ENCODE results near the gene EXTL1. TPM values are rescaled to one million over a fixed set of nuclear protein-coding genes. Genes with fewer than 3 reads are reported as not detected.

Gene EXTL1
- total and polyA plus RNA-seq, 2 of the 4 experiments (the other 2 are of a cell fraction) = 0.90 to 5.2 TPM

DNA sequence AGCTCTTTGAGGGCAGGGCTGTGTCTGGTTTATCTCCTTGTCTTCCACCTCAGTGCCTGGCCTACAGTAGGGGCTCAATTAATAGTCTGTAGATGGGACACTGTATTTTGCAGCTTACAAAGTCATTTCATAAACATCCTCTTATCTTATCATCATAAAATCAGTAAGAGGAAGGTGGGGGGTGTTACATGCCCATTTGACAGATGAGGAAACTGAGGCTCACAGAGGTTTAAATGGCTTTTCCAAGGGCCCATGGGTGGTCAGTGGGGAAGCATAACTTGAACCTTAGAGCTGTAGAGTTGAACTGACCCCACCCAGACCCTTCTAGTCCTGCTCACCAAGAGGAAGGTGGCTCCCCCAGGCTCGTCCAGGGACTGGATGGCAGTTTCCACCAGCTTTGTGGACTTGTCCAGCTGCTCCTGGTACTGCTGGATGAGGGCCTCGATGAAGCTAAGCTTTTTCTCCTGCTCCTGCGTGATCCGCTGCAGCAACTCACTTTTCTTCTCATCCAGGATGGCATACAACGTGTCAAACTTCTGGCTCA, 36.5 kb downstream of the EXTL1 start:
- H2AFZ ChIP-seq (replicated peaks; ENCODE audit: low read length, poor library complexity) = no peak overlapping the region
- dilution Hi-C loops (cut with HindIII; ENCODE audit: low sequenced_read_pairs, unreplicated experiment) = no loop called here
- ChIA-PET CTCF (no interaction called here), POLR2A (ENCODE audit: unreplicated experiment) (no interaction called here)
- H4K5ac ChIP-seq (ENCODE audit: low read depth, low read length) = no peak overlapping the region
- H3K9me1 ChIP-seq (ENCODE audit: insufficient read depth, low read length) = 0 out of 2 replicates have a peak, but pooled peaks cover 3% of the 10 kb centered on the region
- ATAC-seq (ENCODE audit: low read depth) (no peak), DNase-seq (no peak)
- H2AK9ac ChIP-seq (replicated peaks; ENCODE audit: low read depth, low read length, poor library complexity) = no peak overlapping the region
- no peak overlapping the region for H3K23ac ChIP-seq (ENCODE audit: low read depth, low read length)
- H3K18ac ChIP-seq (ENCODE audit: low read depth, low read length) = no peak overlapping the region
- no peak overlapping the region for H3K56ac ChIP-seq (ENCODE audit: extremely low read depth, insufficient read depth, low read length)
- intact Hi-C loops (cut with micrococcal nuclease) = no loop called here
- H4K8ac ChIP-seq (ENCODE audit: low read depth in 2 of 2, low read length in 2 of 2) = no peak overlapping the region
- H4K20me1 ChIP-seq (ENCODE audit: insufficient read depth, low read length) = no peaks in the 10 kb centered on the region
- no peak overlapping the region for H2BK15ac ChIP-seq (ENCODE audit: low read depth, low read length)
- no peak overlapping the region for H3K4me3 ChIP-seq (ENCODE audit: insufficient read depth, low read depth, low read length)
- H3K9ac ChIP-seq (ENCODE audit: low read depth, low read length) = no peak overlapping the region
- H2BK120ac ChIP-seq (ENCODE audit: low read depth, low read length) = no peak overlapping the region
- no peaks in the 10 kb centered on the region for H3K36me3 ChIP-seq (ENCODE audit: control insufficient read depth, insufficient read depth, low read length)
- H2BK20ac ChIP-seq (ENCODE audit: low read depth, low read length) = no peak overlapping the region
- TF ChIP-seq MAFK (IDR thresholded peaks at IDR 0.05; ENCODE audit: low read depth, low read length) (no peak), MXI1 (IDR thresholded peaks at IDR 0.05; ENCODE audit: borderline replicate concordance, low read depth, low read length) (no peak), RFX5 (IDR thresholded peaks at IDR 0.05; ENCODE audit: low read depth, low read length) (no peak), CHD1 (IDR thresholded peaks at IDR 0.05; ENCODE audit: low read depth, low read length) (no peak), POLR2A (IDR thresholded peaks at IDR 0.05; ENCODE audit: low read depth, low read length) (no peak), FOS (IDR thresholded peaks at IDR 0.05; ENCODE audit: low read depth, low read length) (no peak), CEBPB (IDR thresholded peaks at IDR 0.05; ENCODE audit: low read depth, low read length) (no peak), MAZ (IDR thresholded peaks at IDR 0.05; ENCODE audit: borderline replicate concordance, low read depth, low read length) (no peak), NFE2L2 (IDR thresholded peaks at IDR 0.05; ENCODE audit: low read depth, low read length) (no peak), SMC3 (IDR thresholded peaks at IDR 0.05; ENCODE audit: low read depth, low read length) (no peak), BHLHE40 (IDR thresholded peaks at IDR 0.05; ENCODE audit: low read depth, low read length) (no peak), ELK1 (IDR thresholded peaks at IDR 0.05; ENCODE audit: borderline replicate concordance, low read depth, low read length) (no peak), RCOR1 (IDR thresholded peaks at IDR 0.05; ENCODE audit: insufficient replicate concordance, low read length) (no peak), RAD21 (IDR thresholded peaks at IDR 0.05; ENCODE audit: low read length) (no peak)
- TF ChIP-seq, protein P1, sequence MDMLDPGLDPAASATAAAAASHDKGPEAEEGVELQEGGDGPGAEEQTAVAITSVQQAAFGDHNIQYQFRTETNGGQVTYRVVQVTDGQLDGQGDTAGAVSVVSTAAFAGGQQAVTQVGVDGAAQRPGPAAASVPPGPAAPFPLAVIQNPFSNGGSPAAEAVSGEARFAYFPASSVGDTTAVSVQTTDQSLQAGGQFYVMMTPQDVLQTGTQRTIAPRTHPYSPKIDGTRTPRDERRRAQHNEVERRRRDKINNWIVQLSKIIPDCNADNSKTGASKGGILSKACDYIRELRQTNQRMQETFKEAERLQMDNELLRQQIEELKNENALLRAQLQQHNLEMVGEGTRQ (IDR thresholded peaks at IDR 0.05; ENCODE audit: low read depth, low read length) = no peak
- TF ChIP-seq, protein P2, sequence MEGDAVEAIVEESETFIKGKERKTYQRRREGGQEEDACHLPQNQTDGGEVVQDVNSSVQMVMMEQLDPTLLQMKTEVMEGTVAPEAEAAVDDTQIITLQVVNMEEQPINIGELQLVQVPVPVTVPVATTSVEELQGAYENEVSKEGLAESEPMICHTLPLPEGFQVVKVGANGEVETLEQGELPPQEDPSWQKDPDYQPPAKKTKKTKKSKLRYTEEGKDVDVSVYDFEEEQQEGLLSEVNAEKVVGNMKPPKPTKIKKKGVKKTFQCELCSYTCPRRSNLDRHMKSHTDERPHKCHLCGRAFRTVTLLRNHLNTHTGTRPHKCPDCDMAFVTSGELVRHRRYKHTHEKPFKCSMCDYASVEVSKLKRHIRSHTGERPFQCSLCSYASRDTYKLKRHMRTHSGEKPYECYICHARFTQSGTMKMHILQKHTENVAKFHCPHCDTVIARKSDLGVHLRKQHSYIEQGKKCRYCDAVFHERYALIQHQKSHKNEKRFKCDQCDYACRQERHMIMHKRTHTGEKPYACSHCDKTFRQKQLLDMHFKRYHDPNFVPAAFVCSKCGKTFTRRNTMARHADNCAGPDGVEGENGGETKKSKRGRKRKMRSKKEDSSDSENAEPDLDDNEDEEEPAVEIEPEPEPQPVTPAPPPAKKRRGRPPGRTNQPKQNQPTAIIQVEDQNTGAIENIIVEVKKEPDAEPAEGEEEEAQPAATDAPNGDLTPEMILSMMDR (conservative IDR thresholded peaks at IDR 0.05; ENCODE audit: low read depth, low read length) = no peak
- H3K4me2 ChIP-seq (ENCODE audit: low read depth, low read length) = no peak overlapping the region
- no peak overlapping the region for H3K27ac ChIP-seq (ENCODE audit: insufficient read depth, low read length)
- in situ Hi-C loops (cut with MboI; ENCODE audit: low sequenced_read_pairs) = no loop called here
- H3K4me1 ChIP-seq (ENCODE audit: control insufficient read depth, insufficient read depth, low read length) = no peaks in the 10 kb centered on the region
- H3K27me3 ChIP-seq (ENCODE audit: control insufficient read depth, insufficient read depth, low read length) = peaks cover 75% of the 10 kb centered on the region
- H4K91ac ChIP-seq (ENCODE audit: insufficient read depth, low read depth, low read length) = no peak overlapping the region
- 20% methylated on average over 1 of the region's 5 CpGs; no CpG with 5 or more reads in 1 of the 2 experiments for WGBS, 2 experiments (ENCODE audit: extremely low coverage in 2 of 2, insufficient read length in 1 of 2)
- H2BK5ac ChIP-seq (ENCODE audit: low read depth, low read length, poor library complexity, severe bottlenecking) = no peak overlapping the region
- no TSS peak for BruUV-seq (replicated peaks)
- no peak overlapping the region for H3K14ac ChIP-seq (replicated peaks; ENCODE audit: low read depth, low read length)
- H2AK5ac ChIP-seq (ENCODE audit: low read depth, low read length) = no peak overlapping the region
- H3K4ac ChIP-seq (ENCODE audit: low read depth, low read length) = no peak overlapping the region
- no peaks in the 10 kb centered on the region for H3K9me3 ChIP-seq (ENCODE audit: control insufficient read depth, insufficient read depth, low read length)
- no peaks in the 10 kb centered on the region for H3K79me1 ChIP-seq (ENCODE audit: low read depth in 1 of 2, low read length in 2 of 2)

Measured in IMR-90 (cell line).